ENCODE results near the gene ZDHHC24.

ZDHHC24 gene

GRCh38 chr11:66529069-66529468 is 16.8 kb downstream of the ZDHHC24 start:
- DNase-seq: no peak
- TF ChIP-seq POLR2A (IDR thresholded peaks at IDR 0.05; ENCODE audit: low read length) (no peak), GATA1 (IDR thresholded peaks at IDR 0.05; ENCODE audit: low read depth, low read length) (no peak)

DNA sequence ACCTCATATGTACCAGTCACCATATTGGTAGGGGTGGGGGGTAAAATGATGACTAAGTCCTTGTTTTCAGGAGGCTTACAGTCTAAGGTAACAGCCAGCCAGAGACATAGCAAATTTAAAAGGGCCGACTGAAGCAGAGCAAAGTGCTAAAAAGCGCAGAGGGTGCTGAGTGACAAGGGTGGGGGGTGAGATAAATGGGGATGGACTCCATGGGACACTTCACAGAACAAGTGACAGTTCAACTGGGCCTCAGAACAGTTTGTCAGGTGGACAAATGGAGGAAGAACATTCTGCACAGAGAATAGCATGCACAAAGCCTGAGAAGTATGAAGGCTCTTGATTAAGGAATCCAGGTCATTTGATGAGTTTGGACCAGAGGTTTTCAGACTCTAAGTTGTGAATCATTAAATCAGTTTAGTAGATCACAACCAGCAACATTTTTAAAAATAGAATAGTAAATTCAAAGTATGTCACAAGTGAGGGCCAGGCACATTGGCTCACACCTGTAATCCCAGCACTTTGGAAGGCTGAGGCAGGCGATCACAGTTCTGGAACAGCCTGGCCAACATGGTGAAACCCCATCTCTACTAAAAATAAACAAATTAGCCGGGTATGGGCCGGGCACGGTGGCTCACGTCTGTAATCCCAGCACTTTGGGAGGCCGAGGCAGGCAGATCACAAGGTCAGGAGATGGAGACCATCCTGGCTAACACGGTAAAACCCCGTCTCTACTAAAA is 21.4 kb downstream of the ZDHHC24 start:
- DNase-seq: no peak
- TF ChIP-seq GATA1 (IDR thresholded peaks at IDR 0.05; ENCODE audit: low read depth, low read length) (no peak), POLR2A (IDR thresholded peaks at IDR 0.05; ENCODE audit: low read length) (no peak)

- TF ChIP-seq GATA1 (IDR thresholded peaks at IDR 0.05; ENCODE audit: low read depth, low read length) (no peak), POLR2A (IDR thresholded peaks at IDR 0.05; ENCODE audit: low read length) (no peak)
- no peak for DNase-seq
Measured at GRCh38 chr11:66523611-66524010, 22.2 kb downstream of the ZDHHC24 start.

GRCh38 chr11:66510990-66511339 is 34.9 kb downstream of the ZDHHC24 start:
- DNase-seq: no peak
- TF ChIP-seq POLR2A (IDR thresholded peaks at IDR 0.05; ENCODE audit: low read length): no peak
- TF ChIP-seq GATA1 (IDR thresholded peaks at IDR 0.05; ENCODE audit: low read depth, low read length): no peak

GRCh38 chr11:66510271-66510989 is 35.4 kb downstream of the ZDHHC24 start, which contains the start of gene BBS1:
TSS of gene BBS1 (plus strand) at chr11:66510635. CDS start at chr11:66510660, 25 bp downstream.
- DNase-seq: peak; percentile 84 to 91
- peak; percentile 71 for TF ChIP-seq POLR2A (IDR thresholded peaks at IDR 0.05; ENCODE audit: low read length)
- no peak for TF ChIP-seq GATA1 (IDR thresholded peaks at IDR 0.05; ENCODE audit: low read depth, low read length)

DNA sequence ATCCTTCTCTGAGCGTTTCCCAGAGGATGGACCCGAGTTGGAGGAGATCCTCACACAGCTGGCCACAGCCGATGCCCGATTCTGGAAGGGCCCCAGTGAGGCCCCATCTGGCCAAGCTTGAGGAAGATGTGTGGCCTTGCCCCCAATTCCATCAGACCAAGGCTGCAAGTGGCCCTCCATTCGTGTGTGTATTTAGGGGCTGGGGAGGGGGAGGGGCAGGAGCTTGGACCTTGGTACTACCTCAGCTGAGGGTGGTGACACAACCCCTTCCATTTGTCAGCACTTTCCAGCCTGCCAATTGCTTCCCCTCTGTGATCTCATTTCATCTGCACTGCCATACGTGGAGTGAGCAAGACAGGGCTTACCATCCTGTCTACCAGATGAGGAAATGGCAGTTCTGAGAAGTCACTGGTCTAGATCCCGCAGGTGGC is 36.7 kb downstream of the ZDHHC24 start:
- no peak for TF ChIP-seq GATA1 (IDR thresholded peaks at IDR 0.05; ENCODE audit: low read depth, low read length)
- TF ChIP-seq POLR2A (IDR thresholded peaks at IDR 0.05; ENCODE audit: low read length): no peak
- peak in 1 of 2 experiments; percentile 15 for DNase-seq

DNA sequence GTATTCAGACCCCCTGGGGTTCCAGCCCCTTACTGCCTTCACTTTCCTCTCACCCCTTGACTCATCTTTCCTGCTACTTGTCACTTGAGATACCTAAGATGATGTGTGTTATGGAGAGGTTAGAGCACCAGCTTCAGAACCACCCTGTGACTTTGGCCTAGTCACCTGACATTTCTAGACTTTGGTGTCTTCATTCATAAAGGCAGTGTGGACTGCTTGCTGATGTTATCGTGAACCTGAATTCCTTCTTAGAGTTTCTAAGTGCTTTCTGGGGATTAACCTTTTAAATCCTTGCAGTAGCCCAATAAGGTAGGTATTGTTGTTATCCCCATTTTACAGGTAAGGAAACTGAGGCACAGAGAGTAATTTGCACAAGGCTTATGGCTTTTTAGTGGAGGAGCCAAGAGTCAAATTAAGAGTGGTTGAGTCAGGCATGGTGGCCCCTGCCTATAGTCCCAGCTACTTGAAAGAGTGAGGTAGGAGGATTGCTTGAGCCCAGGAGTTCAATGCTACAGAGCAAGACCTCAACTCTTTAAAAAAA is 40.5 kb downstream of the ZDHHC24 start:
- no peak for DNase-seq

GRCh38 chr11:66498506-66498905 is 47.3 kb downstream of the ZDHHC24 start:
- DNase-seq: no peak
- no peak for TF ChIP-seq GATA1 (IDR thresholded peaks at IDR 0.05; ENCODE audit: low read depth, low read length)
- TF ChIP-seq POLR2A (IDR thresholded peaks at IDR 0.05; ENCODE audit: low read length): no peak

More for the DNA sequence above, 40.5 kb downstream of the ZDHHC24 start:
- TF ChIP-seq POLR2A (IDR thresholded peaks at IDR 0.05; ENCODE audit: low read length) (no peak), GATA1 (IDR thresholded peaks at IDR 0.05; ENCODE audit: low read depth, low read length) (no peak)

DNA sequence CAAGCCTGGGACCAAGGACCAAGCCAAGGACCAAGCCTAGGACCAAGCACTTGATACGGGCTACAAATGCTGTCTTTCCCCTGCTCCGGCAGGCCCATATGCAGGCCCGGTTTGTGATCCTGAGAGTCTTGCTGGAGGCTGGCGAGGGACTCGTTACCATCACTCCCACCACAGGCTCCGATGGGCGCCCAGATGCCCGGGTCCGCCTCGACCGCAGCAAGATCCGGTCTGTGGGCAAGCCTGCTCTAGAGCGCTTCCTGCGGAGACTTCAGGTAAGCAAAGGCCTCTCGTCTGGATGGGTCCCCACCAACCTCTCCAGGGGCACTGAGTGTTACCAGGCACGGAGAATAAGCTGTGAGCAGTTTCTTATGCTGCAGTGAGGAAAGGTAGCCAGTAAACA is 48.6 kb downstream of the ZDHHC24 start:
- DNase-seq: no peak
- TF ChIP-seq GATA1 (IDR thresholded peaks at IDR 0.05; ENCODE audit: low read depth, low read length) (no peak), POLR2A (IDR thresholded peaks at IDR 0.05; ENCODE audit: low read length) (no peak)

GRCh38 chr11:66495401-66495854 is 50.4 kb downstream of the ZDHHC24 start:
- DNase-seq: no peak

DNA sequence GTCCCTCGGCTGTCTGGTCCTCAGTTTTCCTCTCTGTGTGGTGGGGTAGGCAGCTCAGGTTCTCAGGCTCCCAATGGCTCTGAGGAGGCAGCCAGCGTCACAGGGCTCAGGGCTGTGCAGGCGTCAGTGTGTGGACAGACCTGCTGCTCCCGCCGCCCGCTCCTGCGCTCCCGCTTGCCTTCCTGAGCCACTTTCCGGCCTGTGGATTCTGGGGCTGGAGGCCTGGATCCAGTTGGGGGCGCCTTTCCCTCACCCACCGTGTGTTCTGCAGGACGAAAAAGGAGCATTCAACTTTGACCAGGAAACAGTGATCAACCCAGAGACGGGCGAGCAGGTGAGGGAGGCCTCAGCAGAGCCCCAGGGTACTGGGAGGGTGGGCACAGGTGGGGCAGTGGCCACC is 50.9 kb downstream of the ZDHHC24 start:
- TF ChIP-seq POLR2A (IDR thresholded peaks at IDR 0.05; ENCODE audit: low read length) (no peak), GATA1 (IDR thresholded peaks at IDR 0.05; ENCODE audit: low read depth, low read length) (no peak)
- DNase-seq: no peak

More at GRCh38 chr11:66495401-66495854, 50.4 kb downstream of the ZDHHC24 start:
- TF ChIP-seq GATA1 (IDR thresholded peaks at IDR 0.05; ENCODE audit: low read depth, low read length) (no peak), POLR2A (IDR thresholded peaks at IDR 0.05; ENCODE audit: low read length) (no peak)

DNA sequence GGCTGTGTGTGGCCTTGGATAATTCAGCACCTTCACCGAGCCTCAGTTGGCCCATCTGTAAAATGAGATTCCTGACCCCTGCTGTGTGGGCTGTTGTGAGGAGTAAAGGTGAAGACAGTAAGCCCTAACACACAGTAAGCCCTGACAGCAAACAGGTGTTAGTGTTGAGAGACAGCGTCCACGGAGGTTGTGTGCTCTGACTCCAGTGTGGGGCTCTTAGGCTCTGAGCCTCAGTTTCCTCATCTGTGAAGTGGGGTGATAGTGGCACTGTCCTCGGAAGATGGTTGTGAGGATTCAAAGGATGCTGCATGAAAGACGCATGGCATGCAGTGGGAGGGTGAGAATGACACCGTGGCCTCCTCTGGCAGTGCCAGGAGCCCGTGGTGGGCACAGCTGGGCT is 51.4 kb downstream of the ZDHHC24 start:
- TF ChIP-seq GATA1 (IDR thresholded peaks at IDR 0.05; ENCODE audit: low read depth, low read length) (no peak), POLR2A (IDR thresholded peaks at IDR 0.05; ENCODE audit: low read length) (no peak)

GRCh38 chr11:66493130-66493529 is 52.7 kb downstream of the ZDHHC24 start:
- no peak for DNase-seq
- TF ChIP-seq GATA1 (IDR thresholded peaks at IDR 0.05; ENCODE audit: low read depth, low read length) (no peak), POLR2A (IDR thresholded peaks at IDR 0.05; ENCODE audit: low read length) (no peak)

More for the DNA sequence above, 51.4 kb downstream of the ZDHHC24 start:
- no peak for DNase-seq

GRCh38 chr11:66492161-66492865 is 53.5 kb downstream of the ZDHHC24 start:
- DNase-seq: no peak
- TF ChIP-seq GATA1 (IDR thresholded peaks at IDR 0.05; ENCODE audit: low read depth, low read length): no peak
- no peak for TF ChIP-seq POLR2A (IDR thresholded peaks at IDR 0.05; ENCODE audit: low read length)

Data from erythroblast (primary cell).